Activated naive CD8-positive, alpha-beta T cell (primary cell): ENCODE measurements around the gene CCL24.
"Not testable (repeated sequence)": the region's sequence is repeated elsewhere in the genome, so short reads cannot be mapped to it uniquely, and the experiment has no call there.

Experiments used
- H3K27ac Mint-ChIP-seq: one replicate; pipeline ENCODE4 v1.8.0; 2021; ENCODE audit warnings: mixed read lengths
- H3K27me3 Mint-ChIP-seq: one replicate; pipeline ENCODE4 v1.8.0; 2021; ENCODE audit warnings: mixed read lengths
- H3K36me3 Mint-ChIP-seq: one replicate; pipeline ENCODE4 v1.8.0; 2021; ENCODE audit warnings: mixed read lengths
- H3K4me1 Mint-ChIP-seq: one replicate; pipeline ENCODE4 v1.8.0; 2021; ENCODE audit warnings: low read depth, mixed read lengths
- H3K4me3 Mint-ChIP-seq: one replicate; pipeline ENCODE4 v1.8.0; 2021; ENCODE audit warnings: mild to moderate bottlenecking, mixed read lengths
- H3K9me3 Mint-ChIP-seq: one replicate; pipeline ENCODE4 v1.8.0; 2021; ENCODE audit warnings: low read depth, mixed read lengths

Gene CCL24, protein sequence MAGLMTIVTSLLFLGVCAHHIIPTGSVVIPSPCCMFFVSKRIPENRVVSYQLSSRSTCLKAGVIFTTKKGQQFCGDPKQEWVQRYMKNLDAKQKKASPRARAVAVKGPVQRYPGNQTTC

GRCh38 chr7:75813781-75814236 lies at the start of gene CCL24:
Gene CCL24 (minus strand): TSS chr7:75813806. CDS start chr7:75813715, 91 bp downstream.
- H3K36me3 Mint-ChIP-seq, result no peaks in the 10 kb centered on the region
- peaks cover 2% of the 10 kb centered on the region for H3K27me3 Mint-ChIP-seq
- no peak within 1 kb of the TSS for H3K4me3 Mint-ChIP-seq

DNA sequence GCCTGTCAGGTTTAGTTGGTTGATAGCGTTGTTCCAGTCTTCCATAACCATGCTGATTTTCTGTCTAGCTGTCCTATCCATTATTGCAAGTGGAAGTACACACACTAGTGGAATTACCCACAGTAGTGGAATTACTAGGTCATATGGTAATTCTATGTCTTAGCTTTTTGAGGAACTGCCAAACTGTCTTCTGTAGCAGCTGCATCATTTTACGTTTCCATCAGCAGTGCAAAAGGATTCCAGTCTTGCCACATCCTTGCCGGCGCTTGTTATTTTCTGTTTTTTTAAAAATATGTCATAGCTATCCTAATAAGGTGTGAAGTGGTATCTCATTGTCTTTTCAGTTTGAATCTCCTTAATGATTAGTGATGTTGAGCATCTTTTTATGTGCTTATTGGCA lies 48.0 kb upstream of the CCL24 start:
- Mint-ChIP-seq H3K27ac (no peak overlapping the region), H3K4me3 (no peak overlapping the region), H3K36me3 (no peaks in the 10 kb centered on the region), H3K9me3 (no peaks in the 10 kb centered on the region), H3K4me1 (peaks cover 2% of the 10 kb centered on the region), H3K27me3 (peaks cover 2% of the 10 kb centered on the region)

More at GRCh38 chr7:75813781-75814236, at the start of gene CCL24:
- H3K9me3 Mint-ChIP-seq, result no peaks in the 10 kb centered on the region
- no peak within 1 kb of the TSS for H3K27ac Mint-ChIP-seq
- H3K4me1 Mint-ChIP-seq, result no peaks in the 10 kb centered on the region

DNA sequence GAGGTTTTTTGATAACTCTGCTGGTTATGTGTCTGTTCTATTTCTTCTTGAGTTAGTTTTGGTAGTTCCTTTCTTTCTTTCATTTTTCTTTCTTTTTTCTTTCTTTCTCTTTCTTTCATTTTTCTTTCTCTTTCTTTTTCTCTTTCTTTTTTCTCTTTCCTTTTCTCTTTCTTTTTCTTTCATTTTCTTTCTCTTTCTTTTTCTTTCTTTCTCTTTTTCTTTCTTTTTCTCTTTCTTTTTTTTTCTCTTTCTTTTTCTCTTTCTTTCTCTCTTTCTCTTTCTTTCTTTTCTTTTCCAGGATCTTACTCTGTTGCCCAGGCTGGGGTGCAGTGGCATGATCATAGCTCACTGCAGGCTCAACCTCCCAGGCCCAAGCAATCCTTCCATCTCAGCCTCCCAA lies 44.8 kb upstream of the CCL24 start:
- H3K36me3 Mint-ChIP-seq, result no peaks in the 10 kb centered on the region
- peaks cover 2% of the 10 kb centered on the region for H3K4me1 Mint-ChIP-seq
- no peaks in the 10 kb centered on the region for H3K9me3 Mint-ChIP-seq
- H3K27ac Mint-ChIP-seq, result no peak overlapping the region
- H3K4me3 Mint-ChIP-seq, result no peak overlapping the region
- no peaks in the 10 kb centered on the region for H3K27me3 Mint-ChIP-seq

DNA sequence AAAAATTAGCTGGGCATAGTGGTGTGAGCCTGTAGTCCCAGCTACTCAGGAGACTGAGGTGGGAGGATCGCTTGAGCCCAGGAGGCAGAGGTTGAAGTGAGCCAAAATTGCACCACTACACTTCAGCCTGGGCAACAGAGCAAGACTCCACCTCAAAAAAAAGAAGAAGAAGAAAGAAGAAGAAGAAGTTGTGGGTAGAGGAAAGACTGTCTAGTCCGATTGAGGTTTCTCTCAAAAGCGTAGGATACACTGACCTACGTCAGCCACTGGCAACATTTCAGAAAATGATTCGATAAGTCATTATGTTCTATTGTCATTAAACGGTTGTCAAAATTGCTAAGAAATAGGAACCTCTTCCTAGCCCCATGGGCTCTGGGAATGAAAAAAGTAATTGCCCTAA lies 42.9 kb upstream of the CCL24 start:
- Mint-ChIP-seq H3K9me3 (no peaks in the 10 kb centered on the region), H3K27ac (no peak overlapping the region), H3K27me3 (no peaks in the 10 kb centered on the region), H3K4me3 (no peak overlapping the region), H3K4me1 (peaks cover 2% of the 10 kb centered on the region), H3K36me3 (no peaks in the 10 kb centered on the region)

DNA sequence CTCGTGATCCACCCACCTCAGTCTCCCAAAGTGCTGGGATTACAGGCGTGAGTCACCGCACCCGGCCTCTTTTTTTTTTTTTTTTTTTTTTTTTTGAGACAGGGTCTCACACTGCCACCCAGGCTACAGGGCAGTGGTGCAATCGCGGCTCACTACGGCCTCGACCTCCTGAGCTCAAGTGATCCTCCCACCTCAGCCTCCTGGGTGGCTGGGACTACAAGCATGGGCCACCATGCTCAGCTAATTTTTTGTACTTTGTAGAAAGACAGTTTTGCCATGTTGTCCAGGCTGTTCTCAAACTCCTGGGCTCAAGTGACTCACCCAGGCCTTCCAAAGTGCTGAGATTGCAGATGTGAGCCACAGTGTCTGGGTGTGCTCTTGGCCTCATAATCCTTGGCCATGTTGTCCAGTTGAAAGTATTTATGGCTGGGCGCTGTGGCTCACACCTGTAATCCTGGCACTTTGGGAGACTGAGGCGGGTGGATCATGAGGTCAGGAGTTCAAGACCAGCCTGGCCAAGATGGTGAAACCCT lies 41.3 kb upstream of the CCL24 start:
- H3K4me3 Mint-ChIP-seq, H3K4me1 Mint-ChIP-seq, H3K27ac Mint-ChIP-seq, H3K27me3 Mint-ChIP-seq, H3K9me3 Mint-ChIP-seq, H3K36me3 Mint-ChIP-seq: not testable (repeated sequence)

GRCh38 chr7:75854233-75854632 lies 40.6 kb upstream of the CCL24 start:
- no peak overlapping the region for H3K27ac Mint-ChIP-seq
- no peaks in the 10 kb centered on the region for H3K36me3 Mint-ChIP-seq
- H3K27me3 Mint-ChIP-seq, result no peaks in the 10 kb centered on the region
- peaks cover 2% of the 10 kb centered on the region for H3K4me1 Mint-ChIP-seq
- no peaks in the 10 kb centered on the region for H3K9me3 Mint-ChIP-seq
- H3K4me3 Mint-ChIP-seq, result no peak overlapping the region

GRCh38 chr7:75850235-75850634 lies 36.6 kb upstream of the CCL24 start:
- Mint-ChIP-seq H3K9me3 (no peaks in the 10 kb centered on the region), H3K4me1 (no peaks in the 10 kb centered on the region), H3K4me3 (no peak overlapping the region), H3K27ac (no peak overlapping the region), H3K27me3 (no peaks in the 10 kb centered on the region), H3K36me3 (no peaks in the 10 kb centered on the region)

GRCh38 chr7:75849573-75849972 lies 36.0 kb upstream of the CCL24 start:
- Mint-ChIP-seq H3K4me1 (no peaks in the 10 kb centered on the region), H3K36me3 (no peaks in the 10 kb centered on the region), H3K27ac (no peak overlapping the region), H3K4me3 (no peak overlapping the region), H3K9me3 (no peaks in the 10 kb centered on the region), H3K27me3 (no peaks in the 10 kb centered on the region)

GRCh38 chr7:75847707-75848106 lies 34.1 kb upstream of the CCL24 start:
- Mint-ChIP-seq H3K9me3 (no peaks in the 10 kb centered on the region), H3K27ac (no peak overlapping the region), H3K4me3 (no peak overlapping the region), H3K4me1 (peaks cover 6% of the 10 kb centered on the region), H3K36me3 (no peaks in the 10 kb centered on the region), H3K27me3 (no peaks in the 10 kb centered on the region)

- not testable (repeated sequence) for H3K4me3 Mint-ChIP-seq, H3K27ac Mint-ChIP-seq, H3K36me3 Mint-ChIP-seq, H3K9me3 Mint-ChIP-seq, H3K27me3 Mint-ChIP-seq
- H3K4me1 Mint-ChIP-seq, result peaks cover 10% of the 10 kb centered on the region
Observed at GRCh38 chr7:75845132-75845531, 31.5 kb upstream of the CCL24 start.

DNA sequence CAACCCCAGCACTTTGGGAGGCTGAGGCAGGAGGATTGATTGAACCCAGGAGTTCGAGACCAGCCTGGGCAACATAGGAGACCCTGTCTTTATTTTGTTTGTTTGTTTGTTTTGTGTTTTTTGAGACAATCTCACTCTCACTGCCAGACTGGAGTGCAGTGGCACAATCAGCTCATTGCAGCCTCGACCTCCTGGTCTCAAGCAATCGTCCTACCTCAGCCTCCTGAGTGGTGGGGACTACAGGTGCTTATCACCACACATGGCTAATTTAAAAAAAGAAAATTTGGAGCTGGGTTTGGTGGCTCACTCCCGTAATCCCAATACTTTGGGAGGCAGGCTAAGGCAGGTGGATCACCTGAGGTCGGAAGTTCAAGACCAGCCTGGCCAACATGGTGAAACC lies 30.6 kb upstream of the CCL24 start:
- H3K27ac Mint-ChIP-seq, result no peak overlapping the region
- H3K36me3 Mint-ChIP-seq, result no peaks in the 10 kb centered on the region
- no peaks in the 10 kb centered on the region for H3K27me3 Mint-ChIP-seq
- H3K4me3 Mint-ChIP-seq, result no peak overlapping the region
- no peaks in the 10 kb centered on the region for H3K9me3 Mint-ChIP-seq
- peaks cover 10% of the 10 kb centered on the region for H3K4me1 Mint-ChIP-seq

GRCh38 chr7:75843613-75844116 lies 30.1 kb upstream of the CCL24 start:
- Mint-ChIP-seq H3K4me1 (peaks cover 10% of the 10 kb centered on the region), H3K4me3 (no peak overlapping the region), H3K36me3 (no peaks in the 10 kb centered on the region), H3K27me3 (no peaks in the 10 kb centered on the region), H3K9me3 (no peaks in the 10 kb centered on the region), H3K27ac (no peak overlapping the region)

DNA sequence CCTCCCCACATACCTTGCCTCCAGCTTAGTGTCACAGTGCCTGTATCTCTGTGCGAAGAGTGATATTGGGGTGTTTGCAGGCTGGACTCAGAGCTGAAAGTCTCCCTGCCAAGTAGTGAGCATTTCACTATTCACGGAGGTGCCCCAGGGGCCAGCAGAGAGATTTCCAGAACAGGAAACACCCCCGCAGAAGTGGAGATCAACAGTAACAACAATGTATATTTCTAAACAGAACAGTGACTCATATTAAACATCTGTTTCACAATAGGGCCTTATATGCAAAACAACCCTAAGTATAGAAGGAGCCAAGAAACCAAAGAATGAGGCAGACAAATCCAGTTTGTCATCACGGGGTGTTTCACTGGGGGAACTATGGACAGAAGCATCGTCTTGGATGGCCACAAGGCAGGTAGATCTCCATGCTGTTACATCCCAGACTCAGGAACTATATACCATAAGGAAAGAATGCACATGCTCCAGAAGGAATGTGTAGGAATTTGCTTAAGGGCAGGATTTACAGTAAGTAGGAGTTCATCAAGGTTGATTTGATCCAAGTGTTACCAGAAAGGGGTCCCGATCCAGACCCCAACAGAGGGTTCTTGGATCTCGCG lies 29.3 kb upstream of the CCL24 start:
- H3K36me3 Mint-ChIP-seq, result no peaks in the 10 kb centered on the region
- peaks cover 10% of the 10 kb centered on the region for H3K4me1 Mint-ChIP-seq
- no peaks in the 10 kb centered on the region for H3K27me3 Mint-ChIP-seq
- no peak overlapping the region for H3K27ac Mint-ChIP-seq
- H3K9me3 Mint-ChIP-seq, result no peaks in the 10 kb centered on the region
- H3K4me3 Mint-ChIP-seq, result peak overlapping the region; percentile 40

GRCh38 chr7:75840029-75840428 lies 26.4 kb upstream of the CCL24 start:
- H3K4me1 Mint-ChIP-seq, result peaks cover 10% of the 10 kb centered on the region
- H3K27me3 Mint-ChIP-seq, result no peaks in the 10 kb centered on the region
- no peaks in the 10 kb centered on the region for H3K9me3 Mint-ChIP-seq
- no peaks in the 10 kb centered on the region for H3K36me3 Mint-ChIP-seq
- H3K4me3 Mint-ChIP-seq, result no peak overlapping the region
- no peak overlapping the region for H3K27ac Mint-ChIP-seq

GRCh38 chr7:75838281-75838930 lies 24.8 kb upstream of the CCL24 start:
- H3K4me3 Mint-ChIP-seq, H3K36me3 Mint-ChIP-seq, H3K27me3 Mint-ChIP-seq, H3K9me3 Mint-ChIP-seq, H3K27ac Mint-ChIP-seq: not testable (repeated sequence)
- H3K4me1 Mint-ChIP-seq, result peaks cover 10% of the 10 kb centered on the region
